GM23338 (cell line): ENCODE results near the gene HMGCS1.

Source experiments
- CTCF ChIP-seq, 2 experiments: fragments of 200-600 bp in 1 of 2; sonication (generic) in 1 of 2; conservative IDR thresholded peaks; 2 replicates each; pipeline versions ENCODE4 v1.5.1 to v1.6.1; 2016 to 2017; ENCODE audit warnings: antibody characterized with exemption in 2 of 2, low read depth in 2 of 2, mild to moderate bottlenecking in 2 of 2, moderate library complexity in 1 of 2
- EZH2phosphoT487 ChIP-seq: fragments of 200-600 bp; sonication (generic); IDR thresholded peaks from one replicate; pipeline ENCODE4 v1.8.1; 2018; ENCODE audit warnings: antibody characterized with exemption; ENCODE audit not compliant: unreplicated experiment
- REST ChIP-seq: IDR thresholded peaks from one replicate; pipeline ENCODE4 v1.6.1; 2018; ENCODE audit warnings: antibody characterized with exemption; ENCODE audit not compliant: unreplicated experiment

- TF ChIP-seq CTCF (conservative IDR thresholded peaks at IDR 0.05; ENCODE audit: low read depth in 2 of 2) (no peak), REST (no peak), EZH2phosphoT487 (no peak)
Measured at GRCh38 chr5:43314724-43315123, 1.5 kb upstream of the HMGCS1 start.
